ENCODE data around the gene MTR.

GRCh38 chr1:236861560-236862218, 66.6 kb downstream of the MTR start:
- no peak for TF ChIP-seq CTCF (IDR thresholded peaks at IDR 0.05)
- TF ChIP-seq POLR2A (IDR thresholded peaks at IDR 0.05): no peak
